NCI-H2196 (cell line): ENCODE results near the gene DIP2C.
"Not testable (repeated sequence)": the region's sequence is repeated elsewhere in the genome, so short reads cannot be mapped to it uniquely, and the experiment has no call there.

Experiments used
- DNase-seq: peaks from one replicate; lab custom pipeline; 2025; ENCODE audit not compliant: unreplicated experiment; lab: John Stamatoyannopoulos, UW

The DIP2C gene

DNA sequence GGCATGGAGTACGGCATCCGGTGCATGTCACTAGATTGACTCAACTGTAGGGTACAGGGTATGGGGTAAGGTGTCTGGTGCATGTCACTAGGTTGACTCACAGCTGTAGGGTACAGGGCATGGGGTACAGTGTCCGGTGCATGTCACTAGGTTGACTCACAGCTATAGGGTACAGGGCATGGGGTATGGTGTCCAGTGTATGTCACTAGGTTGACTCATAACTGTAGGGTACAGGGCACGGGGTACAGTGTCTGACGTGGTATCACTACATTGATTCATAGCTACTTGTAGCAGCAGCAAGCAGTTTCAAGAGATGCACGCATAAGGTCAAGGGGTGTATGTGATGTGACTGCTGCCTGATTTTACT is 424.4 kb downstream of the DIP2C start:
- DNase-seq = not testable (repeated sequence)

- not testable (repeated sequence) for DNase-seq
Observed at GRCh38 chr10:264160-265073, 425.1 kb downstream of the DIP2C start.

- DNase-seq = no peak
Observed at GRCh38 chr10:260819-261429, 428.5 kb downstream of the DIP2C start.

GRCh38 chr10:251982-252582 is 437.4 kb downstream of the DIP2C start:
- DNase-seq = no peak

GRCh38 chr10:248307-248706 is 441.2 kb downstream of the DIP2C start:
- DNase-seq = no peak

- no peak for DNase-seq
Observed at GRCh38 chr10:247480-247879, 442.0 kb downstream of the DIP2C start.

GRCh38 chr10:246431-246830 is 443.0 kb downstream of the DIP2C start:
- DNase-seq = no peak

GRCh38 chr10:244227-244626 is 445.2 kb downstream of the DIP2C start:
- DNase-seq = no peak

GRCh38 chr10:241966-242643 is 447.4 kb downstream of the DIP2C start:
- no peak for DNase-seq

- DNase-seq = no peak
Observed at GRCh38 chr10:241451-241850, 448.0 kb downstream of the DIP2C start.

DNA sequence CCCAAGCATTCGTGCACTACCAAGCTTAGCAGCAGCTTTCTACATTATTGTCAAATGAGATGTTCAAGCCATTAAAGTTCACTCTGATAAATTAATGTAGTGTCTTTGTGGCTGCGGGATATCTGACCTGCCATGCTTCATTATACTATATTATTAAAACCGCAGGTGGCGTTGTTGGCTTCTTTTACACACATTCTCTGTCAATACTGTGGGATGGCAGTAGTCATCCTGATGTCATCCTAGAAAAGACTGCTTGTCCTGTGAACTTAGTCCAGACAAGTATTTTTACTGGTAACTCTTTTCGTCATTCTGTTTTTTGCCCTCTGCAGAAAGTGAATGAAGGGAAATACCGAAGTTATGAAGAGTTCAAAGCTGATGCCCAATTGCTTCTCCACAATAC is 450.4 kb downstream of the DIP2C start:
- DNase-seq = no peak

DNA sequence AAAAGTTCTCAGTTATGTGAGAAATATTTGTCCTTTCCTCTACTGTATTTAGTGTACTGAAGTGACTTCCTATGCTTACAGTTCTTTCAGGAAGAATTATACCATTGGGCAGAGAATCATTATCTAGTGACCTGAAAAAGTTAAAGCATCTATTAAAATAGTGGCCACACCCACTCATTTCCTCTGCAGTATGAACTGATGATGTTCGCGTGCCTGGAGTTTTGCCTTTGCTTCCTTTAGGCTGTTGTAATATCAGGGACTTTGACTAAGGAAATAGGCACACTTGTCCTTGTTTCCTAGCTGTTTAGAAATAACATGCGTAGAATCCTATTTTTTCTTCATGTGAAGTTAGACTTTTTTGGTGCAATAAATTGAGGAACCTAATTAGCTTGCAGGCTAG is 453.6 kb downstream of the DIP2C start:
- DNase-seq = no peak

- no peak for DNase-seq
Observed at GRCh38 chr10:234708-235406, 454.6 kb downstream of the DIP2C start.

GRCh38 chr10:232878-233277 is 456.6 kb downstream of the DIP2C start:
- DNase-seq = no peak

- DNase-seq = no peak
Observed at GRCh38 chr10:232061-232460, 457.4 kb downstream of the DIP2C start.

DNA sequence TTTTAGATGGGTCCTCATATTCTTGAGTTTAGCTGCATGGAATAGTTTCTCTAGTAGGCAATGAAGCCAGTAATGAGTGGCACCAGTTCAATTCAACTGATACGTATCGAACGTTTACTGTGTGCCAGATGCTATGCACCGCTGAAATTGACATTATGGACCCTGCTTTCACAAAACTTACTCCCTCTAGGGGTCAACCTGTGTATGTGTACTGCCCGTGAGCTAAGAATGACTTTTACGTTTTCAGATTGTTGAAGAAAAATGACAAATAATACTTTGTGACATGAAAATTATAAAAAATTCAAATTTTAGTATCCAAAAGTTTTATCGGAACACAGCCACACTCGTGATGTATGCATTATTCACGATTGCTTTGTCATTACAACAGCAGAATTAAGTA is 458.7 kb downstream of the DIP2C start:
- DNase-seq = no peak

DNA sequence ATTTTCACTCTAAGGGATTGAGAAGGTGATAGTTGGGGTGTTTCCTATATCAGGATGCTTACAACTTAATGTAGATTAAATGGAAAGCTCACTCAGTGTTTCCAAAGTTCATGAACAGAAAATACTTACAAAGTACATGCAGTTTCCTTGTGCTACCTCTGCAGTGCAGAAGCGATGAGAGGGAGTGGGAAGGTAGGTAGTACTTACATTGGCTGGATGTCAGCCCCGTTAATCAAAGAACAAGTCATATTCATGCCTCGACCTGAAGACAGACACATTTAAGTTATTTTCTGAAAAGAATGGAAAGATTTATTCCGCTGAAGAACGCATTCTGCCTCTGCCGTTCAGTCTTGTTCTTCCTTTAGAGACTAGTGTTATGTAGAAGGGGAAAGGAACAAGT is 461.1 kb downstream of the DIP2C start:
- DNase-seq = no peak

GRCh38 chr10:227014-227413 is 462.5 kb downstream of the DIP2C start:
- no peak for DNase-seq

GRCh38 chr10:226018-226417 is 463.4 kb downstream of the DIP2C start:
- no peak for DNase-seq

- peak; percentile 1 for DNase-seq
Observed at GRCh38 chr10:224571-224970, 464.9 kb downstream of the DIP2C start.
